ENCODE measurements around the gene AGK.
"Not testable (repeated sequence)": the region's sequence is repeated elsewhere in the genome, so short reads cannot be mapped to it uniquely, and the experiment has no call there.

Gene AGK

DNA sequence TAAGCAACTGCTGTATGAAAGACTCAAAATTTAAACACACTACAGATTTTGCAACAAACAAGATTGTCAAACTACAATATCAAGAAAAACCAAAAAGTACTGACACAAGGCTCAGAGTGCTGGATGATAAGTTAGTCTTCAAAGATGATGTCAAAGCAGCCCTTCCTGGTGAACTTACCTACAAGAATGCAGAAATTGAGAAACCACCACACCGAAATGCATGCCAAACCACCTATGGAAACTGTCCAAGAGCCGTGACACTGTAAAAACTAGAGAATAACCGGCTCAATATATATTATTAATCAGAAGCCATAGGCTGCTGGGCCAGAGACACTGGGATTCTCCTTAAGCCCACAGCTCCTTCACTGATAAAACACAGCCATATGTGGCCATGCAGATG, 125.4 kb downstream of the AGK start:
- TF ChIP-seq ZNF274 (IDR thresholded peaks at IDR 0.05; ENCODE audit: low read depth, low read length) (no peak), SUZ12 (IDR thresholded peaks at IDR 0.05; ENCODE audit: extremely low read depth, insufficient read depth, insufficient read length) (no peak), YY1 (IDR thresholded peaks at IDR 0.05; ENCODE audit: insufficient read depth, insufficient read length) (no peak)

DNA sequence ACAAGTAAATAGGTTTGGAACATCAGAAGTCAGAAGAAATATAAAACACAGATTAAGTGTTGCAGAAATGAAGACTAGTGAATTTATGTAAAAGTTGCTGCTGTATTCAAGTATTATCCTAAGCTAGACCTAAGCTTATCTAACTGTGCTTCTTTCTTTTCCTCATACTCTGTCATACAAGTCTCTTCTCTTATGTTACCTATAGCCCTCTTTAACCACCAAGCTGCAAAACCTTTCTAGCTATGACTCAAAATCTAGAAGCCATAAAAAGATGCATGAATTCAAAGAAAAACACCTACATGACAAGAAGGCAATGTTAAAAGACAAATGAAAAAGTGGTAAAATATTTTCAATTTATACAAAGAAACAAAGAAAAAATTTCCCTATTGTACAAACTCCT, 127.8 kb downstream of the AGK start:
- no peaks in the 10 kb centered on the region for H3K27me3 ChIP-seq (ENCODE audit: insufficient read depth, insufficient read length)
- H3K4me1 ChIP-seq (ENCODE audit: insufficient read depth, insufficient read length) = no peaks in the 10 kb centered on the region
- H3K36me3 ChIP-seq (ENCODE audit: insufficient read depth, insufficient read length, low read length) = peaks cover 2% of the 10 kb centered on the region
- no peak overlapping the region for H3K4me3 ChIP-seq (ENCODE audit: insufficient read length, low read depth)
- no peak for DNase-seq (ENCODE audit: low read depth, low spot score)
- H3K9ac ChIP-seq (ENCODE audit: insufficient read length, low read depth) = no peak overlapping the region
- TF ChIP-seq SUZ12 (IDR thresholded peaks at IDR 0.05; ENCODE audit: extremely low read depth, insufficient read depth, insufficient read length) (no peak), YY1 (IDR thresholded peaks at IDR 0.05; ENCODE audit: insufficient read depth, insufficient read length) (no peak), ZNF274 (IDR thresholded peaks at IDR 0.05; ENCODE audit: low read depth, low read length) (no peak)
- H3K9me3 ChIP-seq (ENCODE audit: insufficient read depth, low read length) = no peaks in the 10 kb centered on the region

More for the DNA sequence above, 125.4 kb downstream of the AGK start:
- H3K4me1 ChIP-seq (ENCODE audit: insufficient read depth, insufficient read length) = no peaks in the 10 kb centered on the region
- DNase-seq (ENCODE audit: low read depth, low spot score) = no peak
- H3K36me3 ChIP-seq (ENCODE audit: insufficient read depth, insufficient read length, low read length) = peaks cover 3% of the 10 kb centered on the region
- H3K27me3 ChIP-seq (ENCODE audit: insufficient read depth, insufficient read length) = no peaks in the 10 kb centered on the region
- no peaks in the 10 kb centered on the region for H3K9me3 ChIP-seq (ENCODE audit: insufficient read depth, low read length)
- no peak overlapping the region for H3K9ac ChIP-seq (ENCODE audit: insufficient read length, low read depth)
- H3K4me3 ChIP-seq (ENCODE audit: insufficient read length, low read depth) = no peak overlapping the region

DNA sequence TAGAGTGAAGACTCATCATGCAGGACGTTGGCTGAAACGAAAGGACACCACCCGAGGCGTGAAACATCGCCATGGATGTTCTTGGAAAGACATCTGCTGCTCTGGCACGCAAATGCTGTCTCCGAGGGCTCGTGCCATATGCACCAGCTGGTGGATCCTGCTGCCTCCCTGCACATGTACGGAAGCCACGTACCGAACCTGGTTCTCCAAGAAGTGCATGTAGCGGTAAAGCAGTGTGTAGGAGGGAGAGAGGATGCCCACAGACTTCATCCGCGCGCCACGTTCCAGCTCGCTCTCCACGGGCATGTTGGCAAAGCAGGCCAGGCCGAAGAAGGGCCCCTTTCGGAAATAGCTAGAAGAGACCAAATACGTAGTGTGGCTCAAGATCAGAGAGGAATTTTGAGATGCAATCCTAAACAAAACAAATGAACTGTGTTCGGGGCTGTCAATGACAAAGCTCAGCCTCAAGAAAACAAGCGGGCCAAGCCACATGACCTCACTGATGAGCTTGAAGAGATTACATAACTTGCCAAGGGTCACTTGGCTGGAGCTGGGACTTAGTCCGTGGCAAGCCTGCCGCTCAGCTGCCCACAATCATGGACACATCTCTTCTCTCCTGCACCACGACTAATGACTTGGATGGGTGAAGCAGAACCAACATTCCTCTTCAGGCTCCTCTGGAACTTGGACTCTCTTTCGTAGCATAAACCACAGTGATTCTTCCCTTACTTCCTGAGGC, 134.2 kb downstream of the AGK start:
- H3K9me3 ChIP-seq (ENCODE audit: insufficient read depth, low read length) = no peaks in the 10 kb centered on the region
- TF ChIP-seq SUZ12 (IDR thresholded peaks at IDR 0.05; ENCODE audit: extremely low read depth, insufficient read depth, insufficient read length) = no peak
- TF ChIP-seq ZNF274 (IDR thresholded peaks at IDR 0.05; ENCODE audit: low read depth, low read length) = no peak
- TF ChIP-seq YY1 (IDR thresholded peaks at IDR 0.05; ENCODE audit: insufficient read depth, insufficient read length) = no peak
- H3K36me3 ChIP-seq (ENCODE audit: insufficient read depth, insufficient read length, low read length) = peaks cover 10% of the 10 kb centered on the region
- no peak overlapping the region for H3K9ac ChIP-seq (ENCODE audit: insufficient read length, low read depth)
- H3K27me3 ChIP-seq (ENCODE audit: insufficient read depth, insufficient read length) = no peaks in the 10 kb centered on the region
- H3K4me1 ChIP-seq (ENCODE audit: insufficient read depth, insufficient read length) = no peaks in the 10 kb centered on the region
- DNase-seq (ENCODE audit: low read depth, low spot score) = no peak
- H3K4me3 ChIP-seq (ENCODE audit: insufficient read length, low read depth) = no peak overlapping the region

DNA sequence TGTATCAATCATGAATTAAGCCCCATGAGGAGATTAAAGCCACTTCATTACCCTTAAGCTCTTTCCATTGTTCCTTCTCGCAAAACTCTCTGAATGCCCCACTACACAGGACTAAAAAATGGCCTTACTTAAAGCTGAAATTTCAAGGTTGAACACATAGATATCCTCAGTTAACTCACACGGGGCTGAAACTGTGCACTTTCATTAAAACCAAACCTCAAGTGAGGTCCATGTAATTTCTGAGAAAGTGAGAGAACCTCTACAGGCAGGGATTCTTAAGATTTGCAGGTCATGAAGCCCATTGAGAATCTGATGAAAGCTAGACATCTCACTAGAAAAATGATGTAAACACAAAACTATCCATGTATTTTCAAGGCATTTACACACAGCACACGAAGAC, 134.9 kb downstream of the AGK start:
- Histone ChIP-seq H3K4me3 (ENCODE audit: insufficient read length, low read depth) (no peak overlapping the region), H3K4me1 (ENCODE audit: insufficient read depth, insufficient read length) (no peaks in the 10 kb centered on the region), H3K36me3 (ENCODE audit: insufficient read depth, insufficient read length, low read length) (peaks cover 11% of the 10 kb centered on the region), H3K9ac (ENCODE audit: insufficient read length, low read depth) (no peak overlapping the region), H3K27me3 (ENCODE audit: insufficient read depth, insufficient read length) (no peaks in the 10 kb centered on the region), H3K9me3 (ENCODE audit: insufficient read depth, low read length) (no peaks in the 10 kb centered on the region)
- no peak for DNase-seq (ENCODE audit: low read depth, low spot score)
- TF ChIP-seq YY1 (IDR thresholded peaks at IDR 0.05; ENCODE audit: insufficient read depth, insufficient read length) (no peak), ZNF274 (IDR thresholded peaks at IDR 0.05; ENCODE audit: low read depth, low read length) (no peak), SUZ12 (IDR thresholded peaks at IDR 0.05; ENCODE audit: extremely low read depth, insufficient read depth, insufficient read length) (no peak)

DNA sequence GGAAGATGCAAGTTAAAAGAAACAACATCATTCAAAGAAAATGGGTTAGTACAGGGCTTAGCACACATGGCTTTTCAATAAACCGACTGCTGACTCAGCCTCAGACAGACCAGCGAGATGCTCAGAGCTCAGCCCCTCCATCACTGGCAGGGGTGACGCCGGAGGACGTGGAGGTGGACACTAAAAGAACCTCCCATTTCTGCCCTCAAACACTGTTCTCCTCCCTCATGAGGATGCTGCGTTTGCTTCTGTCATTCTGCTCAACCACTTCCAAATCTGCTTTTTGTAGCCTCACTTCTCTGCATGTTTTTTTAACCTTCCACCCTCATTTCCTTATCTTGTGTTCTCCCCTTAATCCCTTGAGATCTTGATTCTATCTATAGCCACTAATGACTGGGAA, 135.5 kb downstream of the AGK start:
- DNase-seq (ENCODE audit: low read depth, low spot score) = no peak
- Histone ChIP-seq H3K4me3 (ENCODE audit: insufficient read length, low read depth) (no peak overlapping the region), H3K4me1 (ENCODE audit: insufficient read depth, insufficient read length) (no peaks in the 10 kb centered on the region), H3K9me3 (ENCODE audit: insufficient read depth, low read length) (no peaks in the 10 kb centered on the region), H3K9ac (ENCODE audit: insufficient read length, low read depth) (no peak overlapping the region), H3K36me3 (ENCODE audit: insufficient read depth, insufficient read length, low read length) (peaks cover 11% of the 10 kb centered on the region), H3K27me3 (ENCODE audit: insufficient read depth, insufficient read length) (no peaks in the 10 kb centered on the region)
- TF ChIP-seq ZNF274 (IDR thresholded peaks at IDR 0.05; ENCODE audit: low read depth, low read length) (no peak), YY1 (IDR thresholded peaks at IDR 0.05; ENCODE audit: insufficient read depth, insufficient read length) (no peak), SUZ12 (IDR thresholded peaks at IDR 0.05; ENCODE audit: extremely low read depth, insufficient read depth, insufficient read length) (no peak)

DNA sequence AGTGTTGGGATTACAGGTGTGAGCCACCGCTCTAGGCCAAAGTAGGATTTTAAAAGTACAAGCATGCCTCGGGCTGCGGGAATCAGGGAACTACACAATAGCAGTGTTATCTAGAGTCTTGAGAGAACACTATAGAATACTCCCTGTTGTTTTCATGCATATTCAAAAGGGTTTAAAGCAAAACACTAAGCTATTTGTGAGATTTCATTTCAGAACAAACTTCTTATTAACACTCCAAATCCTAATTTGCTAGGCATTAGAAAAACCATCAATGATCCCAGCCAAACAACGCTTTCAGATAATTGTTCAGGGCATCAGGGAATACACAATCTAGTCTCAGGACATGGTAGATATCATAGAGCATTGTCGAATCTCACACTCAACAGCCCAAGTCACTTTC, 136.8 kb downstream of the AGK start:
- Histone ChIP-seq H3K4me1 (ENCODE audit: insufficient read depth, insufficient read length) (no peaks in the 10 kb centered on the region), H3K27me3 (ENCODE audit: insufficient read depth, insufficient read length) (no peaks in the 10 kb centered on the region), H3K9ac (ENCODE audit: insufficient read length, low read depth) (no peak overlapping the region), H3K4me3 (ENCODE audit: insufficient read length, low read depth) (no peak overlapping the region), H3K9me3 (ENCODE audit: insufficient read depth, low read length) (no peaks in the 10 kb centered on the region), H3K36me3 (ENCODE audit: insufficient read depth, insufficient read length, low read length) (peaks cover 9% of the 10 kb centered on the region)
- TF ChIP-seq SUZ12 (IDR thresholded peaks at IDR 0.05; ENCODE audit: extremely low read depth, insufficient read depth, insufficient read length) (no peak), YY1 (IDR thresholded peaks at IDR 0.05; ENCODE audit: insufficient read depth, insufficient read length) (no peak), ZNF274 (IDR thresholded peaks at IDR 0.05; ENCODE audit: low read depth, low read length) (no peak)
- DNase-seq (ENCODE audit: low read depth, low spot score) = no peak

DNA sequence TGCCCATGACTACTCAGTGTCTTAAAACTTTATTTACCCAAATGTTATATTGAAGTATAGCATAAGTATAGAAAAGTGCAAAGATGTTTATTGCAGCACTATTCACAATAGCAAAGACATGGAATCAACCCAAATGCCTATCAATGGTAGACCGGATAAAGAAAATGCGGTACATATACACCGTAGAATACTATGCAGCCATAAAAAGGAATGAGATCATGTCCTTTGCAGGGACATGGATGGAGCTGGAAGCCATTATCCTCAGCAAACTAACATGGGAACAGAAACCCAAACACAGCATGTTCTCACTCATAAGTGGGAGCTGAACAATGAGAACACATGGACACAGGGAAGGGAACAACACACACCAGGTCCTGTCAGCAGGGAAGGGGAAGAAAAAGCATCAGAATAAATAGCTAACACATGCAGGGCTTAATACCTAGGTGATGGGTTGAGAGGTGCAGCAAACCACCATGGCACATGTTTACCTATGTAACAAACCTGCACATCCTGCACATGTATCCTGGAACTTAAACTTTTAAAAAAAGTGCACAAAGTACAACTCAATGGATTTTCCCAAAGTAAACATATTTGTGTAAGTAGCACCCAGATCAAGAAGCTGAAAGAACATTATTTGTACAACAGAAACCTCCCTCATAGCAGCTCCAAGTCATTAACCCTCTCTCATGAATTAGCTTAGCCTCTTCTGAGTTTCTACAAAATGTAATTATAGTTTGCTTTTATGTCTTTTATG, 138.0 kb downstream of the AGK start:
- H3K9ac ChIP-seq (ENCODE audit: insufficient read length, low read depth); H3K9me3 ChIP-seq (ENCODE audit: insufficient read depth, low read length); H3K4me3 ChIP-seq (ENCODE audit: insufficient read length, low read depth); H3K4me1 ChIP-seq (ENCODE audit: insufficient read depth, insufficient read length); DNase-seq (ENCODE audit: low read depth, low spot score); H3K27me3 ChIP-seq (ENCODE audit: insufficient read depth, insufficient read length); H3K36me3 ChIP-seq (ENCODE audit: insufficient read depth, insufficient read length, low read length): not testable (repeated sequence)
